GM18870 (cell line): ENCODE measurements around the gene LIPM.

Experiments used
- ATAC-seq: cut with Tn5 transposase; IDR thresholded peaks from one replicate; pipeline ENCODE4 v1.9.1; 2021; ENCODE audit warnings: moderate library complexity; ENCODE audit not compliant: unreplicated experiment

Gene LIPM

GRCh38 chr10:88800152-88801125 lies 2.1 kb upstream of the LIPM start:
- ATAC-seq = no peak

- ATAC-seq = no peak
Measured at GRCh38 chr10:88803641-88804040, 1.1 kb downstream of the LIPM start.

- no peak for ATAC-seq
Measured at GRCh38 chr10:88804083-88804812, 1.7 kb downstream of the LIPM start.

GRCh38 chr10:88805361-88805760 lies 2.8 kb downstream of the LIPM start:
- no peak for ATAC-seq

GRCh38 chr10:88805924-88806323 lies 3.4 kb downstream of the LIPM start:
- no peak for ATAC-seq

GRCh38 chr10:88809621-88810020 lies 7.1 kb downstream of the LIPM start:
- no peak for ATAC-seq

GRCh38 chr10:88810196-88810961 lies 7.8 kb downstream of the LIPM start:
- ATAC-seq = no peak

GRCh38 chr10:88813200-88813599 lies 10.7 kb downstream of the LIPM start:
- no peak for ATAC-seq

- no peak for ATAC-seq
Measured at GRCh38 chr10:88819290-88819689, 16.8 kb downstream of the LIPM start.

- no peak for ATAC-seq
Measured at GRCh38 chr10:88820748-88821401, 18.3 kb downstream of the LIPM start.

- ATAC-seq = no peak
Measured at GRCh38 chr10:88826388-88826787, 23.9 kb downstream of the LIPM start.

- no peak for ATAC-seq
Measured at GRCh38 chr10:88827671-88828070, 25.1 kb downstream of the LIPM start.

GRCh38 chr10:88828310-88828709 lies 25.8 kb downstream of the LIPM start:
- ATAC-seq = no peak

- ATAC-seq = no peak
Measured at GRCh38 chr10:88830643-88831268, 28.2 kb downstream of the LIPM start.

- no peak for ATAC-seq
Measured at GRCh38 chr10:88831709-88832108, 29.2 kb downstream of the LIPM start.

GRCh38 chr10:88832376-88832775 lies 29.8 kb downstream of the LIPM start:
- ATAC-seq = no peak

GRCh38 chr10:88833156-88833555 lies 30.6 kb downstream of the LIPM start:
- no peak for ATAC-seq

- ATAC-seq = no peak
Measured at GRCh38 chr10:88833723-88834122, 31.2 kb downstream of the LIPM start.

- peak; percentile 80 for ATAC-seq
Measured at GRCh38 chr10:88835096-88835909, 32.8 kb downstream of the LIPM start.

GRCh38 chr10:88835910-88836221 lies 33.3 kb downstream of the LIPM start:
- ATAC-seq = no peak
